K562 (cell line): ENCODE results near the gene SLC7A8. TPM values are rescaled to one million over a fixed set of nuclear protein-coding genes. Genes with fewer than 3 reads are reported as not detected.

Experiments used
- ATAC-seq: fragments of 200-7000 bp; cut with Tn5 transposase; 3 replicates; pipeline ENCODE4 v1.9.1; 2020; ENCODE audit warnings: moderate library complexity
- BruUV-seq: library from RNA; stranded (reverse); fragments of 400-500 nt; replicated peaks from 2 replicates; lab custom pipeline; 2021; lab: Mats Ljungman, UMichigan
- CTCF ChIA-PET: fragments of 300-600 bp; formaldehyde crosslinking; extraction: SDS; loops from one replicate; lab custom pipeline; 2021; ENCODE audit warnings: low intra/inter-chr PET ratio; lab: Yijun Ruan, JAX
- POLR2A ChIA-PET: fragments of 300-600, 350-650 bp; sonication (Branson Sonifier 250); formaldehyde crosslinking; extraction: SDS; loops from one replicate; lab custom pipeline; 2021; ENCODE audit warnings: antibody characterized with exemption, inconsistent platforms; lab: Yijun Ruan, JAX
- DNase-seq, 4 experiments: peaks; one replicate each; pipeline versions ENCODE4 v3.0.0 to v3.0.0-alpha.2; 2011 to 2018; ENCODE audit warnings: low spot score in 3 of 4, mixed read lengths in 3 of 4; ENCODE audit errors: extremely low read depth in 1 of 4
- FAIRE-seq: peaks from 2 replicates; lab custom pipeline; 2011; peaks lifted over from hg19 to GRCh38; lab: Jason Lieb, UNC
- H2AFZ ChIP-seq: 2 replicates; pipeline ENCODE4 v1.6.0; 2011; ENCODE audit warnings: low read depth, low read length, control low read depth, inconsistent platforms
- H3K27ac ChIP-seq: fragments of 200-600 bp; 3 replicates; pipeline ENCODE4 v1.8.0; 2011; ENCODE audit warnings: low read depth, mild to moderate bottlenecking, control low read depth, inconsistent platforms, low read length, moderate library complexity, mixed read lengths; ENCODE audit errors: extremely low read depth
- H3K27me3 ChIP-seq, 2 experiments: fragments of 300-600 bp in 1 of 2; 2 replicates in 1 of 2; 3 replicates in 1 of 2; pipeline versions ENCODE4 v1.6.0 to v1.8.0; 2011; ENCODE audit warnings: inconsistent platforms in 2 of 2, low read length in 2 of 2, mild to moderate bottlenecking in 1 of 2, mixed read lengths in 1 of 2, moderate library complexity in 1 of 2; ENCODE audit not compliant: control insufficient read depth in 2 of 2, insufficient read depth in 2 of 2
- H3K36me3 ChIP-seq: fragments of 300-600 bp; 3 replicates; pipeline ENCODE4 v1.8.0; 2011; ENCODE audit warnings: mild to moderate bottlenecking, low read length, inconsistent platforms; ENCODE audit not compliant: control insufficient read depth, insufficient read depth
- H3K4me1 ChIP-seq, 2 experiments: fragments of 200-600 bp in 1 of 2; replicated peaks in 1 of 2; 2 replicates in 1 of 2; 3 replicates in 1 of 2; pipeline versions ENCODE4 v1.5.1 to v1.8.0; 2011; ENCODE audit warnings: inconsistent platforms in 2 of 2, low read length in 2 of 2, mild to moderate bottlenecking in 1 of 2, mixed read lengths in 1 of 2, moderate library complexity in 1 of 2; ENCODE audit not compliant: control insufficient read depth in 2 of 2, insufficient read depth in 2 of 2
- H3K4me2 ChIP-seq: 2 replicates; pipeline ENCODE4 v1.6.1; 2011; ENCODE audit warnings: low read length, control low read depth, inconsistent platforms, mixed read lengths; ENCODE audit not compliant: insufficient read depth
- H3K4me3 ChIP-seq: fragments of 200-600 bp; sonication (generic), shearing (Covaris generic); 2 replicates; pipeline ENCODE4 v1.5.1; 2016; ENCODE audit warnings: control low read depth, inconsistent platforms
- H3K79me2 ChIP-seq: fragments of 200-600 bp; 3 replicates; pipeline ENCODE4 v1.8.0; 2011; ENCODE audit warnings: low read length, inconsistent platforms; ENCODE audit not compliant: control insufficient read depth, insufficient read depth
- H3K9ac ChIP-seq, 2 experiments: 2 replicates each; pipeline versions ENCODE4 v1.6.0 to v1.6.1; 2011; ENCODE audit warnings: low read depth in 2 of 2, low read length in 2 of 2, control low read depth in 1 of 2, inconsistent platforms in 1 of 2, mild to moderate bottlenecking in 1 of 2, mixed read lengths in 1 of 2; ENCODE audit not compliant: insufficient read depth in 1 of 2
- H3K9me1 ChIP-seq: one replicate; pipeline ENCODE4 v1.6.0; 2011; ENCODE audit warnings: inconsistent platforms, mild to moderate bottlenecking, low read length, moderate library complexity; ENCODE audit not compliant: control insufficient read depth, insufficient read depth
- H3K9me3 ChIP-seq: replicated peaks from 2 replicates; pipeline ENCODE4 v1.5.1; 2011; ENCODE audit warnings: low read depth, low read length, inconsistent platforms; ENCODE audit not compliant: control insufficient read depth, insufficient read depth
- H4K20me1 ChIP-seq: replicated peaks from 2 replicates; pipeline ENCODE4 v1.6.1; 2011; ENCODE audit warnings: low read length, inconsistent platforms, mixed read lengths; ENCODE audit not compliant: control insufficient read depth, insufficient read depth
- CBX5 ChIP-seq: IDR thresholded peaks from 2 replicates; pipeline ENCODE4 v1.6.1; 2014; ENCODE audit warnings: low read depth, borderline replicate concordance
- EP400 ChIP-seq: fragments of 450-650 bp; IDR thresholded peaks from 2 replicates; pipeline ENCODE4 v1.6.1; 2017; ENCODE audit warnings: antibody characterized with exemption, mild to moderate bottlenecking, moderate library complexity
- FOXM1 ChIP-seq, 2 experiments: fragments of 450-650 bp in 1 of 2; sonication (generic) in 1 of 2; formaldehyde crosslinking in 1 of 2; IDR thresholded peaks; 2 replicates each; pipeline versions ENCODE4 v1.6.1 to v1.9.0; 2017 to 2022; ENCODE audit warnings: low read depth in 2 of 2, mild to moderate bottlenecking in 2 of 2, missing genetic modification reagents in 1 of 2, moderate library complexity in 1 of 2
- SRF ChIP-seq, 2 experiments: fragments of 250-450, 450-650 bp in 1 of 2; sonication (Bioruptor Pico) in 1 of 2; sonication (generic) in 1 of 2; formaldehyde crosslinking; IDR thresholded peaks; 2 replicates each; pipeline versions ENCODE4 v1.5.0 to v1.5.1; 2020 to 2022; ENCODE audit warnings: mild to moderate bottlenecking in 1 of 2, missing genetic modification reagents in 1 of 2
- SRSF9 ChIP-seq: fragments of 200-400 bp; formaldehyde crosslinking; IDR thresholded peaks from 2 replicates; pipeline ENCODE4 v1.6.1; 2017; ENCODE audit warnings: low read depth, low read length, borderline replicate concordance
- ZNF23 ChIP-seq: fragments of 250-450 bp; sonication (Bioruptor Pico); IDR thresholded peaks from 2 replicates; pipeline ENCODE4 v1.4.0; 2020; ENCODE audit warnings: mild to moderate bottlenecking
- ZNF764 ChIP-seq: fragments of 250-450 bp; sonication (Bioruptor Pico); IDR thresholded peaks from 2 replicates; pipeline ENCODE4 v1.4.0; 2020; ENCODE audit warnings: low read depth, mild to moderate bottlenecking, moderate library complexity
- WGBS: fragments of 100-300 bp; shearing (Covaris generic); methylation state at CpG from one replicate; pipeline ENCODE4 v1.1.6; 2016; ENCODE audit warnings: low coverage, mixed read lengths; ENCODE audit not compliant: insufficient coverage; ENCODE audit errors: missing lambda C conversion rate; 5-methylcytosine and 5-hydroxymethylcytosine counted together
- in situ Hi-C: fragments of 300-500 bp; cut with MboI; formaldehyde crosslinking; loops from 4 replicates; pipeline ENCODE4 v1.15.0; 2018; ENCODE audit warnings: inconsistent platforms, mixed read lengths
- intact Hi-C: fragments of 100-400 bp; cut with micrococcal nuclease; formaldehyde crosslinking; loops from 2 replicates; pipeline ENCODE4 v1.14.2; 2022
- polyA plus RNA-seq, 8 experiments: library from polyadenylated mRNA; depleted of rRNA in 4 of 8; stranded (reverse) in 5 of 8; unstranded in 3 of 8; fragments of >200 nt; fragmentation: Nextera tagmentation in 2 of 8; fragmentation: Illumina TruSeq in 1 of 8; extraction: Ambion mirVana in 2 of 8; extraction: Trizol in 1 of 8; gene quantifications; 2 replicates each; pipeline versions ENCODE4 v1.2.1 to v1.2.3, GENCODE V29; 2011 to 2014; ENCODE audit warnings: inconsistent platforms in 1 of 8, missing spikeins in 1 of 8
- total RNA-seq, 7 experiments: library from RNA; depleted of rRNA in 6 of 7; stranded (reverse); fragments of >200 nt in 6 of 7; fragmentation: Illumina TruSeq in 2 of 7; extraction: Trizol in 2 of 7; gene quantifications; 2 replicates each; pipeline versions ENCODE4 v1.2.1 to v1.2.3, GENCODE V29; 2011 to 2021; ENCODE audit warnings: low replicate concordance in 1 of 7
- TF ChIP-seq, protein P1 (sequence below), 3 experiments: fragments of 200-800 bp in 1 of 3; sonication (Bioruptor generic) in 1 of 3; sonication (generic) in 1 of 3; formaldehyde crosslinking in 1 of 3; IDR thresholded peaks; 2 replicates each; pipeline versions ENCODE4 v1.6.1 to v1.8.0; 2016 to 2022; ENCODE audit warnings: mild to moderate bottlenecking in 2 of 3, missing compliant biosample characterization in 2 of 3, missing genetic modification characterization in 2 of 3, missing genetic modification reagents in 1 of 3

The SLC7A8 gene
- total and polyA plus RNA-seq, 9 of the 15 experiments (the other 6 are each of a cell fraction or from before 2014, with no cell fraction given), result 2.0 to 33.0 (median 6.0) TPM

DNA sequence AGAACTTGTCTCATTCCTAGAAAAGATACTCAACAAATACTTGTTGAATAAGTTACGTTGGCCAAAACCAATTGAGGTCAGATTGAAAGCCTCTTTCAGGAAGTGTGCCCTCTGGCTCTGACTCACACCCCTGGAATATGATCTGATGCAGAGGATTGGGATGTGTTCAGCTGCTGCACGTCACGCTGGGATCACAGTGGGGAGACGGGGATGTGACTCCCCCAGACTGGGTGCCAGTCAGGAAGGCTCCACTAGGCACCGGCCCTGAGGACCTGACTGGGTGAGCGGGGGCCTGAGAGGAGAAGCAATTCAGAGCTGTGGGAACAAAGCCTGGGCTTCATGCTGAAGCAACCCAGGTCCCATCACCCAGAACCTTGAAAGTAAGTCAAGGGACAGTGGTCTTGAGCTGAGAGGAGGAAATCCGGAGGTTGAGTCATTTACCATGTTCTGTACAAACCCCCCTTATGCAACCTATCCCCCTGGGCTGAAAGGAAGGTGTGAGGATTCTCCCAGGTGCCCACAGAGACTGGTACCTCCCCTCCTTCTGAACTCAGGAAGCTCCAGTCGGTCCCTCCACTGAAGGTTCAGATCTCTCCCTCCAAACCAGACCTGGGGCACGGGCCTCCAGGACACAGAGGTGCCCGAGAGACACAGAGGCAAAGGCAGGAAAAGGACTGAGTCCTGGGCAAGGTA lies 68.3 kb downstream of the SLC7A8 start (continued):
- TF ChIP-seq, protein P1, sequence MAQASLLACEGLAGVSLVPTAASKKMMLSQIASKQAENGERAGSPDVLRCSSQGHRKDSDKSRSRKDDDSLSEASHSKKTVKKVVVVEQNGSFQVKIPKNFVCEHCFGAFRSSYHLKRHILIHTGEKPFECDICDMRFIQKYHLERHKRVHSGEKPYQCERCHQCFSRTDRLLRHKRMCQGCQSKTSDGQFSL (CRISPR knock-in tag; IDR thresholded peaks at IDR 0.05), result no peak
- TF ChIP-seq, protein P1 (tag; IDR thresholded peaks at IDR 0.05), result no peak
- TF ChIP-seq ZNF764 (CRISPR knock-in tag), result no peak
- TF ChIP-seq CBX5, result no peak

DNA sequence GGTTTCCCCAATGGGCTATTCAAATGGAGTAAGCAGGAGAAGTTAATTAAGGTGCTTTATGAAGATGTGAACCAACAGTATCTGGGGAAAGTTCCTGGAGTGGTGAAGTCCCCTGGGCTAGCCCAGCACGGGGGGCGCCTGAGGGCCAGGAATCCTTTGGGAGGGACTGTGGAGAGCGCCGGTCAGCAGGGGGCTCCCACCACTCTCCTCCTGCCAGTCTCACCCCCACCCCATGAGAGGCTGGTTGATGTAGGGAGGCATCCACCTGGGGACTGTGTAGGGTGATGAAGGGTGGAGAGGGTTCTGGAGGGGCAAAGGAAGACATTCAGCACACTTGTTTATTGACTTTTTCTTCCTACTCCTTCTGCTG lies 68.8 kb downstream of the SLC7A8 start:
- intact Hi-C loops, result no loop called here
- no peak overlapping the region for H3K9ac ChIP-seq
- ChIA-PET POLR2A (no interaction called here), CTCF (no interaction called here)
- WGBS, result 44% methylated on average over 4 of the region's 4 CpGs
- no peak overlapping the region for H3K4me3 ChIP-seq
- H3K4me1 ChIP-seq, result peaks cover 30 to 58% of the 10 kb centered on the region in 2 experiments
- TF ChIP-seq ZNF23 (CRISPR knock-in tag) (no peak), SRF (CRISPR knock-in tag; IDR thresholded peaks at IDR 0.05) (no peak), EP400 (no peak), SRSF9 (no peak), FOXM1 (IDR thresholded peaks at IDR 0.05; ENCODE audit: low read depth) (no peak), FOXM1 (CRISPR knock-in tag; IDR thresholded peaks at IDR 0.05; ENCODE audit: low read depth) (no peak)
- no TSS peak for BruUV-seq
- H3K27me3 ChIP-seq, result peaks cover 0 to 13% of the 10 kb centered on the region in 2 experiments; a peak in 3 of 5 replicates
- no peaks in the 10 kb centered on the region for H3K9me3 ChIP-seq
- H3K27ac ChIP-seq, result no peak overlapping the region
- H3K36me3 ChIP-seq, result no peaks in the 10 kb centered on the region
- peak; percentile 58 for FAIRE-seq
- H3K79me2 ChIP-seq, result no peaks in the 10 kb centered on the region
- no peak overlapping the region for H3K4me2 ChIP-seq
- no peaks in the 10 kb centered on the region for H3K9me1 ChIP-seq
- H2AFZ ChIP-seq, result no peak overlapping the region
- no peak for ATAC-seq
- peak in 1 of 4 experiments; percentile 33 for DNase-seq
- in situ Hi-C loops, result no loop called here
- H4K20me1 ChIP-seq, result peaks cover 3% of the 10 kb centered on the region; the same call in 1 of the 2 replicates
